Measurements from ENCODE around the gene DSTN. TPM values are rescaled to one million over a fixed set of nuclear protein-coding genes. Genes with fewer than 3 reads are reported as not detected.

DSTN gene
- total RNA-seq, 1 experiment from 2014 or later = 9.5 TPM

GRCh38 chr20:17646209-17646960 is 76.5 kb downstream of the DSTN start:
- H3K79me2 ChIP-seq (ENCODE audit: low read length) = no peaks in the 10 kb centered on the region
- no peak overlapping the region for H3K4me2 ChIP-seq (ENCODE audit: low read depth, low read length, poor library complexity, severe bottlenecking)
- H3K27ac ChIP-seq (ENCODE audit: low read length) = no peak overlapping the region
- H3K9ac ChIP-seq (ENCODE audit: low read length) = no peak overlapping the region
- no peaks in the 10 kb centered on the region for H3K27me3 ChIP-seq (ENCODE audit: low read length)
- H3K9me3 ChIP-seq (ENCODE audit: low read length) = no peaks in the 10 kb centered on the region
- H3K36me3 ChIP-seq (ENCODE audit: insufficient read depth, low read length) = no peaks in the 10 kb centered on the region
- H3K9me2 ChIP-seq (replicated peaks; ENCODE audit: insufficient read depth, low read length) = no peaks in the 10 kb centered on the region
- peaks cover 16% of the 10 kb centered on the region; the same call in 1 of the 2 replicates for H4K20me1 ChIP-seq (ENCODE audit: insufficient read depth, low read depth, low read length)
- H3K4me1 ChIP-seq (ENCODE audit: low read length) = no peaks in the 10 kb centered on the region
- no peak for DNase-seq
- no peak overlapping the region for H3K4me3 ChIP-seq (ENCODE audit: low read length)
- H2AFZ ChIP-seq (ENCODE audit: low read length) = no peak overlapping the region

DNA sequence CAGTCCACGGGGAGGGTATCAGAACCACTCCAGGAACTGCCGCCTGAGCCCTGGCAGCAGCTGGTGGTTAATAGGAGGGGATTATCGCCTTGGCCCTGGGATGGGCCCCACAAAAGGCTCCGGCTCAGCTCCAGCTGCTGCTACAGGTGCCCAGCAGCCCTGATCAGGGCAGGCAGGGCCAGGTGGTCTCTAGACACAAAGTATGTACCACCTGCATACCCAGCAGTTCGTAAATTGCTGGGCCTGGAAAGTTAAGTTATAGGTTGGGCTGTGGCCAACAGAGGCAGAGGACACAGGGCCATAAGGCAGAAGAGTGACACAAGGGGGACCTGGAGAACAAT is 77.1 kb downstream of the DSTN start:
- no peaks in the 10 kb centered on the region for H3K36me3 ChIP-seq (ENCODE audit: insufficient read depth, low read length)
- DNase-seq = no peak
- H3K9me3 ChIP-seq (ENCODE audit: low read length) = no peaks in the 10 kb centered on the region
- peaks cover 16% of the 10 kb centered on the region; the same call in 1 of the 2 replicates for H4K20me1 ChIP-seq (ENCODE audit: insufficient read depth, low read depth, low read length)
- H3K4me3 ChIP-seq (ENCODE audit: low read length) = no peak overlapping the region
- H3K9ac ChIP-seq (ENCODE audit: low read length) = no peak overlapping the region
- H3K27me3 ChIP-seq (ENCODE audit: low read length) = no peaks in the 10 kb centered on the region
- H2AFZ ChIP-seq (ENCODE audit: low read length) = no peak overlapping the region
- H3K9me2 ChIP-seq (replicated peaks; ENCODE audit: insufficient read depth, low read length) = no peaks in the 10 kb centered on the region
- no peaks in the 10 kb centered on the region for H3K79me2 ChIP-seq (ENCODE audit: low read length)
- no peaks in the 10 kb centered on the region for H3K4me1 ChIP-seq (ENCODE audit: low read length)
- no peak overlapping the region for H3K4me2 ChIP-seq (ENCODE audit: low read depth, low read length, poor library complexity, severe bottlenecking)
- no peak overlapping the region for H3K27ac ChIP-seq (ENCODE audit: low read length)

DNA sequence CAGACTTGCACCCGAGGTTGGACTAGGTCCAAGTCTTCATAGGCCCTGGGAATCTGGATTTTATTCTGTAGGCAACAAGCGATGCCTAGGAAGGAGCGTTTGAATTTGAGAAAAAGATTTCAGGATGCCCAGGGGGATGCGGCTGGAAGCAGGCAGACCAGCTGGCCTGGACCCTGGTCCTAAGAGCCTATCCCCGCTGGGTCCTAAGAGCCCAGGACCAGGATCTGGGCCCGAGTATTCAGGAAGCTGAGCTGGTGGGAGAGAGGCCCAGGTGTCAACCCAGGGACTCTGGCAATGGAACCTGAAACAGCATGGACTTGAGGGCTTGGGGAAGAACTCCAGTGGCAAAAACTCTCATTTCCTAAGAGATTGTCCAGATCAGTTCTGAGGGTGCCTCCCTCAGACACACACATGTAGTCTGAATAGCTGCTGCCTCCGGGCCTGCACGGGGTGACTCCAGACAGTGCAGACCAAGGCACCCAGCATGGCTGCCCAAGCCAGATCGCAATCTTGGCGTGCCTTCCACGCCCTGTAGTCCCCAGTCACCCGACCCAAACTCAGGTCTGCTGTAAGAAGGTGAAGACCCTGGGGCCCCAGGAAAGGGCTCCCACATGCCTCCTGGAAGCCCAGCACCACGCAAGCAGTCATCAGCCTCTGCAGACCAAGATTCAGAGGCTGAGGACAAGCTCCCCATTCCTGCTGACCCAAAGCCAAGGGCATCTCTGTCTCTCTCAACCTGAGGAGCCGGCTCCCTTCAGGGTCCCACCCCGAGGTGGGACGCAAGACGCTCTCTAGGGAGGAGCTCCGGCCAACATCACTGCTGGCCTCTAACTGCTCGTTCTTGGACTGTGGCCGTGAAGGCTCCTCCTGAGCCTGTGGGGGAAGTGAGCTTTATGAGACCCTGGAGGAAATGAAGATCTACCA is 77.8 kb downstream of the DSTN start:
- no peak overlapping the region for H2AFZ ChIP-seq (ENCODE audit: low read length)
- H4K20me1 ChIP-seq (ENCODE audit: insufficient read depth, low read depth, low read length) = peaks cover 22% of the 10 kb centered on the region; the same call in 1 of the 2 replicates
- no peak overlapping the region for H3K4me3 ChIP-seq (ENCODE audit: low read length)
- no peaks in the 10 kb centered on the region for H3K9me3 ChIP-seq (ENCODE audit: low read length)
- no peak overlapping the region for H3K4me2 ChIP-seq (ENCODE audit: low read depth, low read length, poor library complexity, severe bottlenecking)
- H3K4me1 ChIP-seq (ENCODE audit: low read length) = no peaks in the 10 kb centered on the region
- no peaks in the 10 kb centered on the region for H3K9me2 ChIP-seq (replicated peaks; ENCODE audit: insufficient read depth, low read length)
- H3K36me3 ChIP-seq (ENCODE audit: insufficient read depth, low read length) = no peaks in the 10 kb centered on the region
- H3K27ac ChIP-seq (ENCODE audit: low read length) = no peak overlapping the region
- no peaks in the 10 kb centered on the region for H3K79me2 ChIP-seq (ENCODE audit: low read length)
- no peaks in the 10 kb centered on the region for H3K27me3 ChIP-seq (ENCODE audit: low read length)
- H3K9ac ChIP-seq (ENCODE audit: low read length) = no peak overlapping the region
- DNase-seq = no peak

DNA sequence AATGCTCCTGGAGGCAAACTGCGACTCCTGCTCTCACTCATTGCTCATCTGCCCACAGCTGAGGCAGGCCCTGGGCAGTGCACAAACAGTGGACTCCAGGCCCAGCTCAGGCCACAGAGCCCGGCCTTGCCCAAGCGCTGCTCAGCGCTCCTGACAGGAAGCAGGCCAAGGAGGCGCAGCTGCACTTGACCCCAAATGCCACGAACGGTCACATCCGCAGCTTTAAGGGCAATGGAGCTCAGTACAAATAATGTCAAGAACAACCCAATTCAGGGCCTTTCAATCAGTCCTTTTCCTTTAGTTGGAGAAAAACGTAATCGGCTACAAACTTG is 78.4 kb downstream of the DSTN start:
- Histone ChIP-seq H2AFZ (ENCODE audit: low read length) (no peak overlapping the region), H3K9me2 (replicated peaks; ENCODE audit: insufficient read depth, low read length) (no peaks in the 10 kb centered on the region), H3K9ac (ENCODE audit: low read length) (no peak overlapping the region), H4K20me1 (ENCODE audit: insufficient read depth, low read depth, low read length) (peaks cover 26% of the 10 kb centered on the region; the same call in 1 of the 2 replicates), H3K4me2 (ENCODE audit: low read depth, low read length, poor library complexity, severe bottlenecking) (no peak overlapping the region), H3K4me1 (ENCODE audit: low read length) (no peaks in the 10 kb centered on the region), H3K27me3 (ENCODE audit: low read length) (no peaks in the 10 kb centered on the region), H3K27ac (ENCODE audit: low read length) (no peak overlapping the region), H3K79me2 (ENCODE audit: low read length) (no peaks in the 10 kb centered on the region), H3K4me3 (ENCODE audit: low read length) (no peak overlapping the region), H3K36me3 (ENCODE audit: insufficient read depth, low read length) (no peaks in the 10 kb centered on the region), H3K9me3 (ENCODE audit: low read length) (no peaks in the 10 kb centered on the region)
- DNase-seq = no peak

DNA sequence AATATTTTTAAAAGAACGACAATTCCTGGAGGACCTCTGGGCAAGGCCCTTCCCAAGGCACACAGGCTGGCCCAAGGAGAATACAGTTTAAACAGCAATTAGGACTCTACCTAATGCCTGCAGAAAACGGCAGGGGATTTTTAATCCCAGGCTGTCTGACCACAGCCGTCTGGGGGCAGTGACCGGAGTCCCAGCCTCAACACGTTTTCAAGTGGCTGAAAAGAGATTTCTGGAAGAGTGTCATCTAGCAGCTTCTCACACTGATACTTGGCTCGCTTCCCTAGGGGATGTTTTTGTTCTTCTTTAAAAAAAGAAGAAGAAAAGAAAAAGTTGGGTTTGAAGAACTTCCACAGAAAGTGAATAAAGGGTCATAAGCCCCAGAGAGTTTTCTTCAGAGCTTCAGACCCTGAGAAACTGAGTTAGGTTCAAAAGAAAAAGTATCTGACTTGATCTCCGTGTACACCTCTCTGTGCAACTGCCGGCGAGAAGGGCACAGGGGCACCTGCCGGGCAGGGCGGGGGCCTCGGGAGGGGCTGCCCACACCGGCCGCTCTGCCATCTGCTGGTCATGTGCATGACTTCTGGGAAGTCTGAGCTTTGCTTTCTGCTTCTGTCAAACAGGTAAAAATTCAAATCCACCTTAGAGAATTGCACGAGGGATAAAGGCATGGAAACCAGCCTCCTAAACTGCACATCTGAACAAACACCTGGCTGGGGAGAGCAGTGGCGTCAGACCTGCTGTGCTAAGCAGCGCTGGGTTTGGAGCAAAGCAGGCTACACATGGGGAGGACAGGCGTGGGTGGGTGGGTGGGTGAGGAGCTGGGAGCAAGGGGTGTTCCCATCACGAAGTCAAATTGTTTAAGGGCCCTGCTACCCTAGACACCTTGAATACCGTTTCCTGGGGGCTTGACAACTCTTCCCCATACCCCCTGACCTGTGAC is 79.2 kb downstream of the DSTN start:
- no peaks in the 10 kb centered on the region for H3K27me3 ChIP-seq (ENCODE audit: low read length)

DNA sequence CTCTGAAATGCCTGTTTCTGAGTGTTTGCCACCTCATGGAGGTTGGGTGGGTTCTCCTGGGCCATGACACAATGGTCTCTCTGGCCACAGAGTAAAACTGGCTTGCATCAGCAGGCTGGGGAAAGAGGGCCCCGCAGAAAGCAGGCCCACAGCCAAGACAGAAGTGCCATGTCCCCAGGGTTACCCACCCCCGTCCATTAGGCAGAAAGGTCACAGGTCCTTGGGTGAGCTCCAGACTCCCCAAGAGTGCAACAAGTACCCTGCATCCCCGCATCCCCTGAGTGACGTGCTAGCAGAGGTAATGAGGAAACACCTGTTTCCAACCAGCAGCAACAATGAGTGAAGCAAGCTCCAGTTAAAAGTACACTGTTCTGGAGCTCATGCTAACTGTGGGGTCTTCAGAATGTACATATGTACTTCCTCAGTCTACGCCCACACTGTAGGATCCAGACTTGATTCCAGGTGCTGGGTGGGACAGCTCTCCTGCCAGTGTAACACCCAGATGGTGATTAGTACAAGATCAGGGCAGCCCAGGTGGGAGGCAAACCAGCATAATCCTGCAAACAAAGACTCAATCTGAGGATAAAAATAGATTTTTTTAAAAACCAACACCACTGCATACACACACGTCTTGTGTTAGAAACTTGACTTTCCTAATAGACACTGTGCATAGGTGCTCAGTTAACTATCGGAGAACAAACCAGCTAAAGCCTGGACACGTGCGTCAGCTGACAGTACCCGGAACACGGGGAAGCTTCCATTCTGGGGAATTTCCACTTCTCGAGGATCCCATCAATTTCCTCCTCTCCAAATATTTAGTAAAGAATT is 80.6 kb downstream of the DSTN start:
- no peak overlapping the region for H2AFZ ChIP-seq (ENCODE audit: low read length)
- no peaks in the 10 kb centered on the region for H3K27me3 ChIP-seq (ENCODE audit: low read length)
- no peaks in the 10 kb centered on the region for H3K4me1 ChIP-seq (ENCODE audit: low read length)
- H3K9me2 ChIP-seq (replicated peaks; ENCODE audit: insufficient read depth, low read length) = no peaks in the 10 kb centered on the region
- DNase-seq = no peak
- H3K4me3 ChIP-seq (ENCODE audit: low read length) = no peak overlapping the region
- peaks cover 31% of the 10 kb centered on the region; the same call in 1 of the 2 replicates for H4K20me1 ChIP-seq (ENCODE audit: insufficient read depth, low read depth, low read length)
- H3K36me3 ChIP-seq (ENCODE audit: insufficient read depth, low read length) = no peaks in the 10 kb centered on the region
- H3K9ac ChIP-seq (ENCODE audit: low read length) = no peak overlapping the region
- H3K4me2 ChIP-seq (ENCODE audit: low read depth, low read length, poor library complexity, severe bottlenecking) = no peak overlapping the region
- H3K79me2 ChIP-seq (ENCODE audit: low read length) = no peaks in the 10 kb centered on the region
- no peak overlapping the region for H3K27ac ChIP-seq (ENCODE audit: low read length)
- H3K9me3 ChIP-seq (ENCODE audit: low read length) = no peaks in the 10 kb centered on the region

More for the DNA sequence above, 79.2 kb downstream of the DSTN start:
- H3K9ac ChIP-seq (ENCODE audit: low read length) = no peak overlapping the region
- H3K79me2 ChIP-seq (ENCODE audit: low read length) = no peaks in the 10 kb centered on the region
- no peaks in the 10 kb centered on the region for H3K4me1 ChIP-seq (ENCODE audit: low read length)
- H3K36me3 ChIP-seq (ENCODE audit: insufficient read depth, low read length) = no peaks in the 10 kb centered on the region
- peak; percentile 57 for DNase-seq
- no peak overlapping the region for H3K4me3 ChIP-seq (ENCODE audit: low read length)
- no peaks in the 10 kb centered on the region for H3K9me3 ChIP-seq (ENCODE audit: low read length)
- no peak overlapping the region for H3K4me2 ChIP-seq (ENCODE audit: low read depth, low read length, poor library complexity, severe bottlenecking)
- H4K20me1 ChIP-seq (ENCODE audit: insufficient read depth, low read depth, low read length) = peaks cover 30% of the 10 kb centered on the region; the same call in 1 of the 2 replicates
- no peak overlapping the region for H2AFZ ChIP-seq (ENCODE audit: low read length)
- H3K9me2 ChIP-seq (replicated peaks; ENCODE audit: insufficient read depth, low read length) = no peaks in the 10 kb centered on the region
- H3K27ac ChIP-seq (ENCODE audit: low read length) = no peak overlapping the region

DNA sequence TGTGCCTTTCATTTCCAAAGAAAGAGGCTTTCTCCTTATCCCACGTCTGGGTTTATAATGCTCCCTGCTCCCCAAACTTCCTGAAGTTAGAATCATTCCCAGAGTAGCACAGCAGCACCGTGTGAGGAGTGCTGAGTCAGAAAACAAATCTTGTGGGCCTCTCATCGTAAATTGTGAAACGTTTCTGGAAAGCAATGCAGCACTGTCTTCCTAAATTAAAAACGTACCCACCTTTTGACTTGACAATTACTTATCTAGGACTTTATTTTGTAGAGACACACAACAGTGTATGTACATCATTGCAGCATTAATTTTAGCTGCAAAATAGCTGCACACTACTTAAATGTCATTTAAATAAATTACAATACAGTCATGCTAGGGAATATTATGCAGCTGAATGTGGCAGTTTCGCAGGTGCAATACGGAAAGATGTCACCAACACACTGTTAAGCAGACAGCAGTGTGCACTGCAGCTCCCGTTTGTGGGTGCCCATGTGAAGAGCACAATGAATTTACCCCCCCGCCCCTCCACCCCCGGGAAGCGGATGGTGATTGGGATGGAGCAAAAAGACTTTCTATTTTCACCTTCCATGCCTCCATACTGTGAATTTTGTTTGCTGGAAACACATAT is 81.4 kb downstream of the DSTN start:
- H2AFZ ChIP-seq (ENCODE audit: low read length) = no peak overlapping the region

More for the DNA sequence above, 81.4 kb downstream of the DSTN start:
- no peaks in the 10 kb centered on the region for H3K9me3 ChIP-seq (ENCODE audit: low read length)
- H3K9me2 ChIP-seq (replicated peaks; ENCODE audit: insufficient read depth, low read length) = no peaks in the 10 kb centered on the region
- H3K4me1 ChIP-seq (ENCODE audit: low read length) = no peaks in the 10 kb centered on the region
- H3K4me2 ChIP-seq (ENCODE audit: low read depth, low read length, poor library complexity, severe bottlenecking) = no peak overlapping the region
- no peak for DNase-seq
- H4K20me1 ChIP-seq (ENCODE audit: insufficient read depth, low read depth, low read length) = peaks cover 31% of the 10 kb centered on the region; the same call in 1 of the 2 replicates
- no peaks in the 10 kb centered on the region for H3K36me3 ChIP-seq (ENCODE audit: insufficient read depth, low read length)
- no peak overlapping the region for H3K27ac ChIP-seq (ENCODE audit: low read length)
- no peaks in the 10 kb centered on the region for H3K27me3 ChIP-seq (ENCODE audit: low read length)
- no peaks in the 10 kb centered on the region for H3K79me2 ChIP-seq (ENCODE audit: low read length)
- no peak overlapping the region for H3K4me3 ChIP-seq (ENCODE audit: low read length)
- H3K9ac ChIP-seq (ENCODE audit: low read length) = no peak overlapping the region

All from Karpas-422 (cell line).